Chondrocyte (in vitro differentiated cells): ENCODE data around the gene SGPP1. TPM values are rescaled to one million over a fixed set of nuclear protein-coding genes. Genes with fewer than 3 reads are reported as not detected.

Experiments
- DNase-seq: peaks from one replicate; pipeline ENCODE4 v3.0.0; 2021; ENCODE audit warnings: mixed read lengths, low spot score
- H3K27ac Mint-ChIP-seq: one replicate; pipeline ENCODE4 v1.8.0; 2021; ENCODE audit warnings: mild to moderate bottlenecking, moderate library complexity, mixed read lengths; ENCODE audit not compliant: unreplicated experiment
- H3K27me3 Mint-ChIP-seq: 2 replicates; pipeline ENCODE4 v1.8.0; 2021; ENCODE audit warnings: low read depth, mixed read lengths
- H3K36me3 Mint-ChIP-seq: 2 replicates; pipeline ENCODE4 v1.8.0; 2021; ENCODE audit warnings: low read depth, mixed read lengths
- H3K4me1 Mint-ChIP-seq: 2 replicates; pipeline ENCODE4 v1.8.0; 2021; ENCODE audit warnings: low read depth, mild to moderate bottlenecking, mixed read lengths
- H3K4me3 Mint-ChIP-seq: one replicate; pipeline ENCODE4 v1.8.0; 2021; ENCODE audit warnings: mild to moderate bottlenecking, moderate library complexity, mixed read lengths; ENCODE audit not compliant: unreplicated experiment
- H3K9me3 Mint-ChIP-seq: 2 replicates; pipeline ENCODE4 v1.8.0; 2021; ENCODE audit warnings: low read depth, mixed read lengths
- total RNA-seq: library from RNA; stranded (reverse); gene quantifications from 3 replicates; pipeline ENCODE4 v1.2.1, GENCODE V29; 2021
- TF ChIP-seq, protein P1 (sequence below): fragments of 200-600 bp; sonication (generic); IDR thresholded peaks from 2 replicates; pipeline ENCODE4 v1.5.0; 2021; ENCODE audit warnings: antibody characterized with exemption, mild to moderate bottlenecking, moderate library complexity

Gene SGPP1
- total RNA-seq, 1 donor from 2014 or later = 23.3 TPM

DNA sequence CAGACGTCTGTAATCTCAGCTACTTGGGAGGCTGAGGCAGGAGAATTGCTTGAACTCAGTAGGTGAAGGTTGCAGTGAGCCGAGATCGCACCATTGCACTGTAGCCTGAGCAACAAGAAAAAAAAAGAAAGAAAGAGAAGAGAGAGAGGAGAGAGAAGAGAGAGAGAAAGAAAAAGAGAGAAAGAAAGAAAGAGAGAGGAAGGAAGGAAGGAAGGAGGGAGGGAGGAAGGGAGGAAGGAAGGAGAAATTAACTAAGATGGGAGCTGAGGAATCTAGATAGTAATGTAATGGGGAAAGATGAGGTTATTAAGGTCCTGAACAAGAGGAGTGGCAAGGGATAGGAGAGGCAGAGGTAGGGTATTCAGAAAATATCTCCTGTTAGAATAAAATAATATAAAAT is 17.4 kb upstream of the SGPP1 start:
- Mint-ChIP-seq H3K27me3 (peaks cover 8% of the 10 kb centered on the region), H3K27ac (no peak overlapping the region), H3K4me1 (no peaks in the 10 kb centered on the region), H3K36me3 (no peaks in the 10 kb centered on the region), H3K9me3 (no peaks in the 10 kb centered on the region), H3K4me3 (no peak overlapping the region)
- TF ChIP-seq, protein P1, sequence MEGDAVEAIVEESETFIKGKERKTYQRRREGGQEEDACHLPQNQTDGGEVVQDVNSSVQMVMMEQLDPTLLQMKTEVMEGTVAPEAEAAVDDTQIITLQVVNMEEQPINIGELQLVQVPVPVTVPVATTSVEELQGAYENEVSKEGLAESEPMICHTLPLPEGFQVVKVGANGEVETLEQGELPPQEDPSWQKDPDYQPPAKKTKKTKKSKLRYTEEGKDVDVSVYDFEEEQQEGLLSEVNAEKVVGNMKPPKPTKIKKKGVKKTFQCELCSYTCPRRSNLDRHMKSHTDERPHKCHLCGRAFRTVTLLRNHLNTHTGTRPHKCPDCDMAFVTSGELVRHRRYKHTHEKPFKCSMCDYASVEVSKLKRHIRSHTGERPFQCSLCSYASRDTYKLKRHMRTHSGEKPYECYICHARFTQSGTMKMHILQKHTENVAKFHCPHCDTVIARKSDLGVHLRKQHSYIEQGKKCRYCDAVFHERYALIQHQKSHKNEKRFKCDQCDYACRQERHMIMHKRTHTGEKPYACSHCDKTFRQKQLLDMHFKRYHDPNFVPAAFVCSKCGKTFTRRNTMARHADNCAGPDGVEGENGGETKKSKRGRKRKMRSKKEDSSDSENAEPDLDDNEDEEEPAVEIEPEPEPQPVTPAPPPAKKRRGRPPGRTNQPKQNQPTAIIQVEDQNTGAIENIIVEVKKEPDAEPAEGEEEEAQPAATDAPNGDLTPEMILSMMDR = no peak
- no peak for DNase-seq

DNA sequence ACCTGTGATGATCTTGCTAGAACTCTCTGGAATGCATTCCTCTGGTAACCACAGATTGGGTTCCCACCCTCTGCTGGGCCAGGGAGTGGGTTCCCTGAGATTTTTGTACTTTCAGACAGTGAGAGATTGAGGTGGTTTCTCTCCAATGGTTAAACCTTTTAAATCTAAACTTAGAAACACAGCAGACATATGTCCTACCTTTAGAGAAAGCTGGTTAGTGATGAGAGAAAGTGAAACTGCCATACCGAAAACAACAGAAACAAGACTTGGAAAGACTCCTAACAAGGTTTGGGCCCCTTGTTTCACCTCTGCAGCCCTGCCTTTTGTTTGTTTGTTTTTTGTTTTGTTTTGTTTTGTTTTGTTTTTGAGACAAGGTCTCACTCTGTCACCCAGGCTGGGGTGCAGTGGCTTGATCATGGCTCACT is 9.7 kb upstream of the SGPP1 start:
- DNase-seq = no peak
- Mint-ChIP-seq H3K27me3 (peaks cover 8% of the 10 kb centered on the region), H3K4me1 (no peaks in the 10 kb centered on the region), H3K9me3 (no peaks in the 10 kb centered on the region), H3K36me3 (no peaks in the 10 kb centered on the region), H3K27ac (no peak overlapping the region), H3K4me3 (no peak overlapping the region)
- TF ChIP-seq, protein P1 = no peak

DNA sequence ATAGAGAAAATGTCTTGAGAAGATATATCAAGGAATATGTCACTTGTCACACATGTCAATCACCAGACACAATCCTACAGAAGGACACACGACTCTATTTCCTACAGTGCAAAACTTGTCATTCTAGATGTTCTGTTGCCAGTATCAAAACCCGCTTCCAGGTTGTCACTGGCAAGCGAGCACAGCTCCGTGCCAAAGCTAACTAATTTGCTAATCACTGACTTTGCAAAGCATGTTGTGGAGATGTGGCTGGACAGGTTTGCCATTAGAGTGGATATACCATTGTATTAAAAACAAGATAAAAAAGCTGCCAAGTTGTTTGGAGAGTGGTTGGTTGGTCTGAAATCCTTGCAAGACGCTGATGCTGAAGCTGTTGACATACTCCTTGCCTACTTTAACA is 7.9 kb upstream of the SGPP1 start:
- no peak overlapping the region for H3K4me3 Mint-ChIP-seq
- TF ChIP-seq, protein P1 = no peak

DNA sequence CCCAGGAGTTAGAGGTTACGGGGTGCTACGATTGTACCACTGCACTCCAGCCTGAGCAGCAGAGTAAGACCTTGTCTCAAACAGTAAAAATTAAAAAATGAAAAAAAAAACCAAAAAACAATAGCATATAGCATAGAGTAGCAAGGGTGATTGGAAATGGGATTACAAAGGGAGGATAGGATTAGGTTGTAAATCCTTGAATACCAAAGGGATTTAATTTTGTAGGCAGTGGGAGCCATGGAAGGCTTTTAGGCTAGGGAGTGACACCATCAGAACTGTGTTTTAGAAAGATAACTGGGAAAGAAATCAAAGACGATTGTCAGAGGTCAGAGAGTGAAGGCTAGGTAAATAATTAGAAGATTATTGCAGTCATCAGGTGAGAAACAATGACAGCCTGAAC is 2.8 kb upstream of the SGPP1 start:
- TF ChIP-seq, protein P1 = no peak
- peaks cover 14% of the 10 kb centered on the region for H3K4me1 Mint-ChIP-seq
- H3K4me3 Mint-ChIP-seq = no peak overlapping the region
- peaks cover 7% of the 10 kb centered on the region for H3K27me3 Mint-ChIP-seq
- no peaks in the 10 kb centered on the region for H3K9me3 Mint-ChIP-seq
- H3K27ac Mint-ChIP-seq = no peak overlapping the region
- no peaks in the 10 kb centered on the region for H3K36me3 Mint-ChIP-seq
- DNase-seq = no peak

More for the DNA sequence above, 7.9 kb upstream of the SGPP1 start:
- H3K4me1 Mint-ChIP-seq = no peaks in the 10 kb centered on the region
- no peaks in the 10 kb centered on the region for H3K36me3 Mint-ChIP-seq
- H3K27me3 Mint-ChIP-seq = peaks cover 8% of the 10 kb centered on the region
- H3K9me3 Mint-ChIP-seq = no peaks in the 10 kb centered on the region
- no peak overlapping the region for H3K27ac Mint-ChIP-seq
- no peak for DNase-seq

DNA sequence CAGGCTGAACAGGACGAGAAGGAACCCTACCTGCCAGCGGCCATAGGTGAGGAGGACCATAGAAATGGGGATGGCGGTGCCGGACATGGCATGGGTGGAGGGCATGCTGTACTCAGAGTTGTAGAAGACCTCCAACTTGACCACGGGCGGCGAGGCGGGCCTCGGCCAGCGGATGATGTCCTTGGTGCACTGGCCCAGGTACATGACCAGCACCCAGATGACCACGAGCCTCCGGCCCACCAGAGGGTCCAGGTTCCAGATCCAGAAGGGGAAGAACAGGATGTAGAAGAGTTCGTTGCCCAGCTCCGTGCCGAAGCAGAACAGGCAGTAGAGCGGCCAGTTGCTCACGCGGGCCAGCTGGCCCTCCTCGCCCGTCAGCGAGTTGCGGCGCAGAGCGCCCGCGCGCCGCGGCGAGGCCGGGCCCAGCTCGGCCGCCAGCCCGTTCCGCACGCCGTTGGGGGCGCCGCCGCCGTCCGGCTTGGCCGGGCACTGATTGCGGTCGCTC is 582 bp downstream of the SGPP1 start:
- no peak for DNase-seq
- H3K27me3 Mint-ChIP-seq = peaks cover 2% of the 10 kb centered on the region
- TF ChIP-seq, protein P1 = no peak
- no peaks in the 10 kb centered on the region for H3K9me3 Mint-ChIP-seq
- peak overlapping the region; percentile 99 for H3K27ac Mint-ChIP-seq
- H3K4me1 Mint-ChIP-seq = peaks cover 27% of the 10 kb centered on the region
- H3K4me3 Mint-ChIP-seq = peak overlapping the region; percentile 99
- H3K36me3 Mint-ChIP-seq = no peaks in the 10 kb centered on the region
